VCaP (cell line): ENCODE data around the gene DLGAP1.

Experiments
- H3K27ac ChIP-seq: fragments of 450-650 bp; 2 replicates; pipeline ENCODE4 v1.5.1; 2017
- CTCF ChIP-seq: fragments of 450-650 bp; conservative IDR thresholded peaks from 2 replicates; pipeline ENCODE4 v1.5.1; 2017; ENCODE audit warnings: mild to moderate bottlenecking, moderate library complexity

DLGAP1 gene

GRCh38 chr18:3759099-3759498, 696.0 kb downstream of the DLGAP1 start:
- no peak overlapping the region for H3K27ac ChIP-seq
- no peak for TF ChIP-seq CTCF

DNA sequence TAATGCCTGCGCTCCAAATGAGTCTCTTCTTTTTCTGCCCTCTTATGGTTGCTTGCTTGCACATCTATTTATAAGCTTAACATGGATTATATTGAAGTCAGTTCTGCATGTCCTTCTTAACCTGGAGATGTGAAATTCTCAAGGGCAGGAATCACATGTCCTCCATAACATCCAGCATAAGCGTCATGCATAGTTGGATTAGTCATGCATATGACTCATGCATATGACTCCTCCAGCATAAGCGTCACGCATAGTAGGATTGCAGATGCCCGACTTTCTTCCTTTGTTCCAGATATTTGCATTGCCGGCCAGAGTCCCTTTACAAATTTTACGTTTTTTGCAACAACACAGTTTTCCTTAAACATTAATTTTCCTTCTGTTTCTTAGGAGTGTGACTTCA, 696.6 kb downstream of the DLGAP1 start:
- no peak for TF ChIP-seq CTCF
- no peak overlapping the region for H3K27ac ChIP-seq

DNA sequence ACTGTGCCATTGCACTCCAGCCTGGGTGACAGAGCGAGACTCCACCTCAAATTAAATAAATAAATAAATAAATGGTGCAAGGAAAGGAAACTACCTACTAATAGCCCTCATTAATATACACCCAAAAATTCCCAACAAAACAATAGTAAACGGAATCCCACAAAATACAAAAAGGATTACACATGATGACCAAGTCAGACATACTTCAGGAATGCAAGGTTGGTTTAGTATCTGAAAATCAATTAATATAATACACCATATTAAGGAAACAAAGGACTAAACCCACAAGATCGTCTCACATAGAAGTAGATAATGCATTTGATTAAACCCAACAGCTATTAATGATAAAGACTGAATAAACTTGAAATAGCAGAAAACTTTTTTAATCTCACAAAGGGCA, 697.7 kb downstream of the DLGAP1 start:
- TF ChIP-seq CTCF = no peak
- no peak overlapping the region for H3K27ac ChIP-seq

DNA sequence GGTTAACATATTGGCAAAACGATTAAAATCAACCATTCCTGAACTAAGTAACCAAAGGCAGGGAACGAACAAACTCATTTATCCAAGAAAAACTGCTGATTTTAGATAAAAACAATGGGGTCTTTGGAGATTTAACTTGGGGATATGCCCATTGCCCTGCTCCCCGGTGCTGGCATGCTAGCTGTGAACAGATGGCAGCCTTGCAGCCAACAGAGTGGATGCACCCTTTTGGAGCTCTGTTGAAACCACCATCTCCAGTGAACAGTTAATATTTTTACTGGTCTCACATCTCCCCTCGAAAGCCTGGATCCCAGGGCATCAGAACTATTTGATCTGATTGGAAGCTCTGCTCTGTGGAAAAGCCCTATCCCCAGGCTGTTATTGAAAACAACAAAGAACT, 702.0 kb downstream of the DLGAP1 start:
- H3K27ac ChIP-seq = no peak overlapping the region
- no peak for TF ChIP-seq CTCF

DNA sequence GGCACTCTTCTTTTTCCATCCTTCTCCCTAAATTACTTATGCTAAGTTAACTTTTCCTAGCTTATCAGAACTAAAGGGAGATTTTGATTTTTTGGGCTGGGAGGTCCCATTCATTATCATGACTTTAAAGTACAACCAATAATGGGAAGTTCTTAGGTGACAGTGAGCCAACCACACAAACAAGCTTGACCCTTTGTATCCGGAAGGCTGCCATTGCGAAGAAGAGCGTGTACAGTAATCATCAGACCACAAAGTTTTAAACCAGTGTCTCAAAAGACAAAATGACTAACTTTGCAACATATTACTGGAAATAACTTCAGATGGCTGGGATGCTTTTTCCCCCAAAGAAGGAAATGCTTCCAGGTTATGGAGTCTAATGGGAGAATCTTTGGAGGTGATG, 707.0 kb downstream of the DLGAP1 start:
- no peak overlapping the region for H3K27ac ChIP-seq
- no peak for TF ChIP-seq CTCF

- H3K27ac ChIP-seq = no peak overlapping the region
- no peak for TF ChIP-seq CTCF
Observed at GRCh38 chr18:3747176-3747973, 707.7 kb downstream of the DLGAP1 start.

DNA sequence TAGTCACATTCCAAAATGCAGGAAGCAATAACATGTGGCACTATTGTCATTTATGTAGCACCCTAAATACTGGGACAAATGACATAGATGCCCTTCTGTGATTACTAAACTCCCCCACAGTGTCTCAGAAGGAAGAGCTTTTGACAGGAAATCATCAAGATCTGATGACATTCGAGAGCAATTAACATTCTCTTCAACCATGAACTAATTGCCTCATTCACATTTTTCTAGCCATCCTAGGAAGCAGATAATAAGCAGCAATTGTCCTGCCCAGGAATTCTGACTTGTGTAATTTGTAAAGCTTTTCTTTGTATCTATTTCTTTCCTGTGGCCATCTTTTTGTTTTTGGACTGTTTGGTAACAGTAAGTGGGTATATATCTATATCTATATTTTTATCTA, 712.6 kb downstream of the DLGAP1 start:
- TF ChIP-seq CTCF = no peak
- H3K27ac ChIP-seq = no peak overlapping the region
